ENCODE data around the gene KYNU. TPM values are rescaled to one million over a fixed set of nuclear protein-coding genes. Genes with fewer than 3 reads are reported as not detected.
"Not testable (repeated sequence)": the region's sequence is repeated elsewhere in the genome, so short reads cannot be mapped to it uniquely, and the experiment has no call there.

KYNU gene
- total RNA-seq, 1 experiment from 2014 or later: 55.7 TPM

DNA sequence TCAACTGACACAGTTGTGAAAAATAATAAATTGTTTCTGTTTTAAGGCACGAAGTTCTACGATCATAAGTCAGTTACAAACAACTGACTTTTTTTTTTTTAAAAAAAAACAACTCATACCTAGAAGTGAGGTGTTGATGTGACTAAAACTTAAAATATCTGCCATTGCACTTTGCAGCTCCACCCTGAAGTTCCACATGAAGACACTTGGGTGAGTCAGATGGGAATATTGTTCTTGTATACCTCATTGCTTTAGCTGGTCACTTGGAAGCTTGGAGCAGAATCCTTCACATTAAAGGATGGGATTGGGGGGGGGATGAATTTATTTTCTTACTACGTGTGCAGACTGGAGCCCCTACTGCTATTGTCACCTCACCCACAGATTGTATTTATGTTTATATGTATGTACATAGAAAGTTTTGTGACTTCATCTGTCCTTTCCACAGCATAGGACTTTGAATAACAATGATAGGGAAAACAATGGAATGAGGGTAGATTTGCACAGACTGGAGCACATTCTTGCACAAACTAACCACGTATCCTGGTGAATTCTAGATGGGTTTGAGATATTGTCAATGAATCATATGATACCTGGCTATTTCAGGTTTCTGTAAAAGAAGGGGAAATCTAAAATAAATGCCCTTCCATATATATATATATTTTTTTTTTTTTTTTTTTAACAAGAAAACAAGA lies 193.9 kb downstream of the KYNU start:
- ChIA-PET POLR2A (ENCODE audit: unreplicated experiment) (no interaction called here), CTCF (interaction anchor here (0.6 kb wide), 1 partner anchor 326 kb away, joined by 3 read pairs; no protein-coding TSS in a partner anchor)
- Histone ChIP-seq H4K20me1 (ENCODE audit: insufficient read depth) (no peaks in the 10 kb centered on the region), H3K79me2 (ENCODE audit: low read depth) (no peaks in the 10 kb centered on the region), H3K4me1 (replicated peaks; ENCODE audit: insufficient read depth) (peaks cover 6% of the 10 kb centered on the region; the same call in 1 of the 2 replicates), H3K9me3 (ENCODE audit: insufficient read depth, low read depth) (no peaks in the 10 kb centered on the region; the same call in 1 of the 2 replicates), H3K36me3 (ENCODE audit: low read depth) (no peaks in the 10 kb centered on the region), H3K27ac (no peak overlapping the region), H3K27me3 (ENCODE audit: insufficient read depth, low read depth) (no peaks in the 10 kb centered on the region), H2AFZ (0 out of 2 replicates have a peak overlapping the region, but pooled peaks have one; percentile 10), H3F3A (ENCODE audit: insufficient read depth, low read depth) (no peaks in the 10 kb centered on the region), H3K9me2 (ENCODE audit: insufficient read depth) (no peaks in the 10 kb centered on the region), H3K4me3 (no peak overlapping the region), H3K4me2 (no peak overlapping the region)
- intact Hi-C loops (cut with micrococcal nuclease; ENCODE audit: unreplicated experiment): no loop called here
- no peak for TF ChIP-seq EZH2 (IDR thresholded peaks at IDR 0.05; ENCODE audit: low read depth)
- TF ChIP-seq, protein P1, sequence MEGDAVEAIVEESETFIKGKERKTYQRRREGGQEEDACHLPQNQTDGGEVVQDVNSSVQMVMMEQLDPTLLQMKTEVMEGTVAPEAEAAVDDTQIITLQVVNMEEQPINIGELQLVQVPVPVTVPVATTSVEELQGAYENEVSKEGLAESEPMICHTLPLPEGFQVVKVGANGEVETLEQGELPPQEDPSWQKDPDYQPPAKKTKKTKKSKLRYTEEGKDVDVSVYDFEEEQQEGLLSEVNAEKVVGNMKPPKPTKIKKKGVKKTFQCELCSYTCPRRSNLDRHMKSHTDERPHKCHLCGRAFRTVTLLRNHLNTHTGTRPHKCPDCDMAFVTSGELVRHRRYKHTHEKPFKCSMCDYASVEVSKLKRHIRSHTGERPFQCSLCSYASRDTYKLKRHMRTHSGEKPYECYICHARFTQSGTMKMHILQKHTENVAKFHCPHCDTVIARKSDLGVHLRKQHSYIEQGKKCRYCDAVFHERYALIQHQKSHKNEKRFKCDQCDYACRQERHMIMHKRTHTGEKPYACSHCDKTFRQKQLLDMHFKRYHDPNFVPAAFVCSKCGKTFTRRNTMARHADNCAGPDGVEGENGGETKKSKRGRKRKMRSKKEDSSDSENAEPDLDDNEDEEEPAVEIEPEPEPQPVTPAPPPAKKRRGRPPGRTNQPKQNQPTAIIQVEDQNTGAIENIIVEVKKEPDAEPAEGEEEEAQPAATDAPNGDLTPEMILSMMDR (conservative IDR thresholded peaks at IDR 0.05): no peak
- BruUV-seq (replicated peaks): no TSS peak
- peak; percentile 19 to 64 for DNase-seq

DNA sequence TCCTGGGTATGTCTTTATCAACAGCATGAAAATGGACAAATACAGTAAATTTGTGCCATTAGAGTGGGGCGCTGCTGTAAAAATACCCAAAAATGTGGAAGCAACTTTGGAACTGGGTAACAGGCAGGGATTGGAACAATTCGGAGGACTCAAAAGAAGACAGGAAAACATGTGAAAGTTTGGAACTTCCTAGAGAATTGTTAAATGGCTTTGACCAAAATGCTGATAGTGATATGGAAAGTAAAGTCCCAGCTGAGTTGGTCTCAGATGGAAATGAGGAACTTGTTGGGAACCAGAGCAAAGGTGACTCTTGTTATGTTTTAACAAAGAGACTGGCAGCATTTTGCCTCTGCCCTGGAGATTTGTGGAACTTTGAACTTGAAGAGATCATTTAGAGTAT lies 197.4 kb downstream of the KYNU start:
- H2AFZ ChIP-seq; DNase-seq; H3K36me3 ChIP-seq (ENCODE audit: low read depth); CTCF ChIA-PET; H3K79me2 ChIP-seq (ENCODE audit: low read depth); H3F3A ChIP-seq (ENCODE audit: insufficient read depth, low read depth); H3K9me2 ChIP-seq (ENCODE audit: insufficient read depth); H4K20me1 ChIP-seq (ENCODE audit: insufficient read depth); H3K27me3 ChIP-seq (ENCODE audit: insufficient read depth, low read depth); BruUV-seq (replicated peaks); intact Hi-C loops (cut with micrococcal nuclease; ENCODE audit: unreplicated experiment); H3K4me2 ChIP-seq; POLR2A ChIA-PET (ENCODE audit: unreplicated experiment); H3K27ac ChIP-seq; H3K4me1 ChIP-seq (replicated peaks; ENCODE audit: insufficient read depth); H3K4me3 ChIP-seq; H3K9me3 ChIP-seq (ENCODE audit: insufficient read depth, low read depth): not testable (repeated sequence)

DNA sequence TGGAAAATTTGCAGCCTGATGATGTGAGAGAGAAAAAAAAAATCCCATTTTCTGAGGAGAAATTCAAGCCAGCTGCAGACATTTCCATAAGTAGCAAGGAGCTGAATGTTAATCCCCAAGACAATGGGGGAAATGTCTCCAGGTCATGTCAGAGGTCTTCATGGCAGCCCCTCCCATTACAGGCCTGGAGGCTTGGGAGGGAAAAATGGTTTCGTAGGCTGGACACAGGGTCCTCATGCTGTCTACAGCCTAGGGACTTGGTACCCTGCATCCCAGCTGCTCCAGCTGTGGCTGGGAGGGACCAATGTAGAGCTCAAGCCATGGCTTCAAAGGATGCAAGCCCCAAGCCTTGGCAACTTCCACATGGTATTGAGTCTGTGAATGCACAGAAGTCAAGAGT lies 198.2 kb downstream of the KYNU start:
- H3K9me3 ChIP-seq (ENCODE audit: insufficient read depth, low read depth): no peaks in the 10 kb centered on the region; the same call in 1 of the 2 replicates
- H3F3A ChIP-seq (ENCODE audit: insufficient read depth, low read depth): no peaks in the 10 kb centered on the region
- H3K4me1 ChIP-seq (replicated peaks; ENCODE audit: insufficient read depth): peaks cover 6% of the 10 kb centered on the region; the same call in 1 of the 2 replicates
- TF ChIP-seq, protein P1 (conservative IDR thresholded peaks at IDR 0.05): no peak
- no peak for TF ChIP-seq EZH2 (IDR thresholded peaks at IDR 0.05; ENCODE audit: low read depth)
- H3K4me2 ChIP-seq: no peak overlapping the region
- POLR2A ChIA-PET (ENCODE audit: unreplicated experiment): no interaction called here
- BruUV-seq (replicated peaks): no TSS peak
- CTCF ChIA-PET: no interaction called here
- H3K9me2 ChIP-seq (ENCODE audit: insufficient read depth): no peaks in the 10 kb centered on the region
- DNase-seq: no peak
- H3K79me2 ChIP-seq (ENCODE audit: low read depth): no peaks in the 10 kb centered on the region
- intact Hi-C loops (cut with micrococcal nuclease; ENCODE audit: unreplicated experiment): no loop called here
- H4K20me1 ChIP-seq (ENCODE audit: insufficient read depth): no peaks in the 10 kb centered on the region
- no peaks in the 10 kb centered on the region for H3K27me3 ChIP-seq (ENCODE audit: insufficient read depth, low read depth)
- H3K27ac ChIP-seq: no peak overlapping the region
- H3K4me3 ChIP-seq: no peak overlapping the region
- H3K36me3 ChIP-seq (ENCODE audit: low read depth): no peaks in the 10 kb centered on the region
- H2AFZ ChIP-seq: no peak overlapping the region

DNA sequence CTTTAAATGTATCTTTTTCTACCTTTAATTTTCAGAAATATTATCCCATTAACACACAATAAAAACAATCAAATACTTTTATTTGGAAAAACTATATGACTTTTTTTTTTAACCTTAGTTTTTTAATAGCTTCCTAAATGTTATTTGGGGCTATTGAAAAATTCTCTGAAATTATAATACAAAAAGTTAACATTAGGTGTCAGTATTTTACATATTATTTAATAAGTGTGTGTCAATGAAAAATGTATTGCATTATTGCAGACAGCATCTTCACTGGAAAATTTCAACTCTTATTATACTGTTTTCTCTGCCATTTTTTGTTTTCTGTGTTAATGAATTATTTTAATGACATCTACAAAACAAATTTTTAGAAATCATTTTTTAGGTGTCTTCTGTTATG lies 200.6 kb downstream of the KYNU start:
- intact Hi-C loops (cut with micrococcal nuclease; ENCODE audit: unreplicated experiment): no loop called here
- Histone ChIP-seq H4K20me1 (ENCODE audit: insufficient read depth) (no peaks in the 10 kb centered on the region), H3K4me1 (replicated peaks; ENCODE audit: insufficient read depth) (no peaks in the 10 kb centered on the region), H2AFZ (no peak overlapping the region), H3K36me3 (ENCODE audit: low read depth) (no peaks in the 10 kb centered on the region), H3K9me3 (ENCODE audit: insufficient read depth, low read depth) (no peaks in the 10 kb centered on the region; the same call in 1 of the 2 replicates), H3K4me2 (no peak overlapping the region), H3K27me3 (ENCODE audit: insufficient read depth, low read depth) (no peaks in the 10 kb centered on the region), H3F3A (ENCODE audit: insufficient read depth, low read depth) (no peaks in the 10 kb centered on the region), H3K9me2 (ENCODE audit: insufficient read depth) (no peaks in the 10 kb centered on the region), H3K79me2 (ENCODE audit: low read depth) (no peaks in the 10 kb centered on the region), H3K4me3 (no peak overlapping the region), H3K27ac (no peak overlapping the region)
- CTCF ChIA-PET: no interaction called here
- no peak for DNase-seq
- POLR2A ChIA-PET (ENCODE audit: unreplicated experiment): no interaction called here
- BruUV-seq (replicated peaks): no TSS peak
- TF ChIP-seq, protein P1 (conservative IDR thresholded peaks at IDR 0.05): no peak; the same call in 1 of the 2 replicates
- TF ChIP-seq EZH2 (IDR thresholded peaks at IDR 0.05; ENCODE audit: low read depth): no peak

All from PC-9 (cell line).